ENCODE measurements around the gene CNOT2.

Gene CNOT2

DNA sequence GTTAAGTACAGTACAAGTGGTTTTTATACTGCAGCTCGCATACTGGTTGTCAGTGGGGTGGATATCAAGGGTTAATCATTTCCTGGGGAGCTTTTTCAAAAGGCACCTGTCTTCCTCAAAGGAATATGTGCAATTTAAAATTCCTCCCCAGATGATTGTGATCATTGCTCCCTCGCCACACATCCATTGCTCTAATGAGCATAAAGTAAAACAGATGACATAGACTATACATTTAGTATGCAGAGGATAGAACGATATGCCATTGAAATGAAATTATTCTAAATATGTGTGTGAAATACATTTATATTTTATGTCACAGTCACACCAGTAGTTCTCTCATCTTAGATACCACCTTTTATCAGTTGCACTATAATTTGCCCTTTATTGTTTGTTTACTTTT, 86.5 kb downstream of the CNOT2 start:
- no peak overlapping the region for H3K4me3 ChIP-seq (ENCODE audit: low read depth, low read length)
- TF ChIP-seq, protein P1, sequence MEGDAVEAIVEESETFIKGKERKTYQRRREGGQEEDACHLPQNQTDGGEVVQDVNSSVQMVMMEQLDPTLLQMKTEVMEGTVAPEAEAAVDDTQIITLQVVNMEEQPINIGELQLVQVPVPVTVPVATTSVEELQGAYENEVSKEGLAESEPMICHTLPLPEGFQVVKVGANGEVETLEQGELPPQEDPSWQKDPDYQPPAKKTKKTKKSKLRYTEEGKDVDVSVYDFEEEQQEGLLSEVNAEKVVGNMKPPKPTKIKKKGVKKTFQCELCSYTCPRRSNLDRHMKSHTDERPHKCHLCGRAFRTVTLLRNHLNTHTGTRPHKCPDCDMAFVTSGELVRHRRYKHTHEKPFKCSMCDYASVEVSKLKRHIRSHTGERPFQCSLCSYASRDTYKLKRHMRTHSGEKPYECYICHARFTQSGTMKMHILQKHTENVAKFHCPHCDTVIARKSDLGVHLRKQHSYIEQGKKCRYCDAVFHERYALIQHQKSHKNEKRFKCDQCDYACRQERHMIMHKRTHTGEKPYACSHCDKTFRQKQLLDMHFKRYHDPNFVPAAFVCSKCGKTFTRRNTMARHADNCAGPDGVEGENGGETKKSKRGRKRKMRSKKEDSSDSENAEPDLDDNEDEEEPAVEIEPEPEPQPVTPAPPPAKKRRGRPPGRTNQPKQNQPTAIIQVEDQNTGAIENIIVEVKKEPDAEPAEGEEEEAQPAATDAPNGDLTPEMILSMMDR (IDR thresholded peaks at IDR 0.05; ENCODE audit: low read depth, low read length) = no peak
- no peak for DNase-seq (ENCODE audit: low read depth, low spot score)
- in situ Hi-C loops (cut with HindIII; ENCODE audit: low sequenced_read_pairs) = no loop called here

DNA sequence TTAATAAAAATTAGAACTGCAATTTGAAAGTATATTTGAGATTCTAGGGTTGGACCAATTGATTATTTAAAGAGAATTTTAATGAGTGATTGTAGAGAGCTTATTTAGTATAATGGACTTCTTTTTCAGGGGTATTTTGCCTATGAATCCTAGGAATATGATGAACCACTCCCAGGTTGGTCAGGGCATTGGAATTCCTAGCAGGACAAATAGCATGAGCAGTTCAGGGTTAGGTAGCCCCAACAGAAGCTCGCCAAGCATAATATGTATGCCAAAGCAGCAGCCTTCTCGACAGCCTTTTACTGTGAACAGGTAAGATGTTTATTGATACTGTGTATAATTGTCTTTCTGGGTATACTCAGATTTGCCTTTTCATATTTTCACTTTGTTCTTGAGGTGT, 86.9 kb downstream of the CNOT2 start:
- DNase-seq (ENCODE audit: low read depth, low spot score) = no peak
- in situ Hi-C loops (cut with HindIII; ENCODE audit: low sequenced_read_pairs) = no loop called here
- H3K4me3 ChIP-seq (ENCODE audit: low read depth, low read length) = no peak overlapping the region
- TF ChIP-seq, protein P1 (IDR thresholded peaks at IDR 0.05; ENCODE audit: low read depth, low read length) = no peak

DNA sequence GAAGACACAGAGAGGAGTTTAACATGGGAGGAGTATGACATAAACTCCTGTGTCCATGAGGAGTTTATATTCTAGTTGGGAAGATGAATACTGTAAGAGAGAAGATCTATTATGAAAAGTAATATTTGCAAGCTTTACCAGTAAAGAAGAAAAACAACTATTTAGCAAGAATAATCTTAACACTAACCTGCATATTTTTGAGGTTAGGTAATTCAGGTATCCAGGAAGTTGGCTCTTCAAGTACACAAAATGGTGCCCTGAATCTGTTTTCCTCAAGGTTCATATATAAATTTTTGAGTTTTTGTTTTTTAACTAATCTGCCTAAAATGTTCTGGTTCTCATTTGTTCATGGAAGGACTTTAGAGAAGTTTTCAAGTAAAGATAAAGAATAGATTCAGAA, 89.0 kb downstream of the CNOT2 start:
- TF ChIP-seq, protein P1 (IDR thresholded peaks at IDR 0.05; ENCODE audit: low read depth, low read length) = no peak
- no peak overlapping the region for H3K4me3 ChIP-seq (ENCODE audit: low read depth, low read length)
- in situ Hi-C loops (cut with HindIII; ENCODE audit: low sequenced_read_pairs) = no loop called here
- no peak for DNase-seq (ENCODE audit: low read depth, low spot score)

DNA sequence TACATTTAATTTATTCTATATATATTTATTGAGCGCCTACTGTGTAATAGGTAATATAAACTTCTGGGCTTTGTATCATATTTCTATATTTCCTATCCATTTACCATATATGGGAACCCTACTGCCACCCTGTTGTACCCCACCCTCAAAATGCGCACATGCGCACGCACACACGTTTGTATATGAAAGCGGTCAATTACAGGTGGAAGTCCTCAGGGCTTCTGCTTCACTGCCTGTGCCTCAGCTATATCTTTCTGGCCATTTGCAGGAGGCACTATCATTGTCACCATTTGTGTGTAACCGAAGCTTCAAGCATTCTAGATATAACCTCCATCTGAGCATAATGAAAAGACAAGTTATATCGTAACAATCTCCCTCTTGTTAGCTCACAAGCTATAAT, 91.5 kb downstream of the CNOT2 start:
- DNase-seq (ENCODE audit: low read depth, low spot score) = no peak
- TF ChIP-seq, protein P1 (IDR thresholded peaks at IDR 0.05; ENCODE audit: low read depth, low read length) = no peak
- H3K4me3 ChIP-seq (ENCODE audit: low read depth, low read length) = no peak overlapping the region
- in situ Hi-C loops (cut with HindIII; ENCODE audit: low sequenced_read_pairs) = no loop called here

DNA sequence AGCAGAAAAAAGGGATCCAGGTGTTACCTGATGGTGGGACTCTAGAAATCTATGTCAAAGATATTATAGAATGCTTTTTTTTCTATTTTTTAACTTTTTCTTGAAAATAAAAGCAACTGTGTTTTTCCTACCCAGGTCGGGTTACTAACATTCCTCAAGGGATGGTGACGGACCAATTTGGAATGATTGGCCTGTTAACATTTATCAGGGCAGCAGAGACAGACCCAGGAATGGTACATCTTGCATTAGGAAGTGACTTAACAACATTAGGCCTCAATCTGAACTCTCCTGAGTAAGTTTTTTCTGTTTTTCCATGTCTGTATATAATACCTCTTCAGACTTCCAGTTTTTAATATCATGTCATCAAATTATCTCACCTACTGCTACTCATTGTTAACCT, 95.3 kb downstream of the CNOT2 start:
- DNase-seq (ENCODE audit: low read depth, low spot score) = no peak
- in situ Hi-C loops (cut with HindIII; ENCODE audit: low sequenced_read_pairs) = no loop called here

DNA sequence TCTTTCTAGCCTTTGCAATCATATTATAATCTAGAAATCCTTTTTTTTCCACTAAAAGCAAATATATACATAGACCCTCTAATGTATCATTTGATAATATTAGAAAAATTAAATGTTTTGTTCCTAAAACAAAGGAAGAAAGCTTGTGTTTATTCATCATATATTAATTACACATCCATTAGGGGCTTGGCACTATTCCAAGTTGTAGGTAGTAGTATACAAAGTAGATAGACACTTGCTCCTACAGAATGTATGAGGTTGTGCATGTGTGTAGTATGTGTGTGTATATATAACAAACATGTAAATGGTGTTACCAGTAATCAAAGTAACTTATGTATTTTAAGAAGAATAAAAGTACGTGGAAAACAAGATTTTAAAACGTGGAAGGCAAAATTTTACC, 107.8 kb downstream of the CNOT2 start:
- in situ Hi-C loops (cut with HindIII; ENCODE audit: low sequenced_read_pairs) = no loop called here
- no peak for DNase-seq (ENCODE audit: low read depth, low spot score)
- H3K4me3 ChIP-seq (ENCODE audit: low read depth, low read length) = no peak overlapping the region
- TF ChIP-seq, protein P1 (IDR thresholded peaks at IDR 0.05; ENCODE audit: low read depth, low read length) = no peak

More for the DNA sequence above, 95.3 kb downstream of the CNOT2 start:
- TF ChIP-seq, protein P1 (IDR thresholded peaks at IDR 0.05; ENCODE audit: low read depth, low read length) = no peak
- H3K4me3 ChIP-seq (ENCODE audit: low read depth, low read length) = no peak overlapping the region
